T-helper 2 cell (primary cell): Measurements from ENCODE around the gene MYL6B.
A peak's percentile ranks its signal among the peaks of the same experiment; 100 is the strongest.
"Not testable (repeated sequence)": the region's sequence is repeated elsewhere in the genome, so short reads cannot be mapped to it uniquely, and the experiment has no call there.

Source experiments
- DNase-seq, 5 experiments: peaks; one replicate each; pipeline versions ENCODE4 v3.0.0 to v3.0.0-alpha.2; 2012 to 2022

Gene MYL6B

GRCh38 chr12:56154246-56154771 is 1.9 kb downstream of the MYL6B start:
- no peak for DNase-seq

- no peak for DNase-seq
These were observed 2.4 kb downstream of the MYL6B start for GRCh38 chr12:56154818-56155217.

GRCh38 chr12:56155256-56155845 is 3.0 kb downstream of the MYL6B start:
- DNase-seq = no peak

- not testable (repeated sequence) for DNase-seq
These were observed 4.2 kb downstream of the MYL6B start for GRCh38 chr12:56156464-56157200.

- DNase-seq = peak in 4 of 5 experiments; percentile 18 to 83 (median 49)
These were observed 5.0 kb downstream of the MYL6B start for GRCh38 chr12:56157201-56158028.

GRCh38 chr12:56158029-56158925 is 5.9 kb downstream of the MYL6B start, which contains the start of gene MYL6:
Gene MYL6, plus strand, starts transcription at chr12:56158359. Its CDS starts 43 bp downstream, at chr12:56158402.
- DNase-seq = peak; percentile 59 to 97 (median 85)

GRCh38 chr12:56158926-56159461 is 6.6 kb downstream of the MYL6B start:
- DNase-seq = peak in 1 of 5 experiments; percentile 44

- DNase-seq = peak in 1 of 5 experiments; percentile 33
These were observed 7.2 kb downstream of the MYL6B start for GRCh38 chr12:56159482-56160192.

- DNase-seq = peak in 4 of 5 experiments; percentile 32 to 81 (median 59)
These were observed 7.9 kb downstream of the MYL6B start for GRCh38 chr12:56160193-56160763.

GRCh38 chr12:56160894-56161689 is 8.7 kb downstream of the MYL6B start:
- DNase-seq = no peak

GRCh38 chr12:56161690-56162351 is 9.4 kb downstream of the MYL6B start:
- DNase-seq = no peak

GRCh38 chr12:56162468-56163290 is 10.3 kb downstream of the MYL6B start:
- DNase-seq = no peak

GRCh38 chr12:56163533-56164344 is 11.4 kb downstream of the MYL6B start:
- no peak for DNase-seq

- no peak for DNase-seq
These were observed 11.9 kb downstream of the MYL6B start for GRCh38 chr12:56164345-56164729.

- DNase-seq = no peak
These were observed 13.0 kb downstream of the MYL6B start for GRCh38 chr12:56165369-56165768.

- no peak for DNase-seq
These were observed 16.9 kb downstream of the MYL6B start for GRCh38 chr12:56169229-56169759.

GRCh38 chr12:56172839-56173238 is 20.5 kb downstream of the MYL6B start:
- DNase-seq = no peak
